Tongue (tissue), 2 donors: ENCODE measurements around the gene DPY19L3. TPM values are rescaled to one million over a fixed set of nuclear protein-coding genes. Genes with fewer than 3 reads are reported as not detected.

Source experiments
- DNase-seq: peaks from one replicate; pipeline ENCODE4 v3.0.0-alpha.2; 2015
- total RNA-seq: library from RNA; depleted of rRNA; stranded (reverse); fragments of >200 nt; gene quantifications from one replicate; pipeline ENCODE4 v1.2.3, GENCODE V29; 2014

The DPY19L3 gene
- total RNA-seq, 1 donor from 2014 or later, result 35.3 TPM

DNA sequence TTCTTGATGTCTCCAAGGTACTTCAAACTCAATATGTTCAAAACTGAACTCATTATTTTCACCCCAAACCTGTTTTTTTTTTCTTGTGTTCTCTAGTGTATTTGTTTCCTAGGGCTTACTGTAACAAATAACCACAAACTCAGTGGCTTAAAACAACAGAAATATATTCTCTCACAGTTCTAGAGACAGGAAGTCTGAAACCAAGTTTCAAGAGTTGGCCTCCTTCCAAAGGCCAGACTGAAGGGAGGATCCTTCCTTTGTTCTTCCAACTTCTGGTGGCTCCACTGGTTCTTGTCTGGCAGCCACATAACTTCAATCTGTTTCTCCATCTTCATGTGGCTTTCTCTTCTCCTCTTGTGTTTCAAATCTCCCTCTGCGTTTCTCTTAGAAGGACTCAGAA lies 113.5 kb downstream of the DPY19L3 start:
- DNase-seq, result no peak

DNA sequence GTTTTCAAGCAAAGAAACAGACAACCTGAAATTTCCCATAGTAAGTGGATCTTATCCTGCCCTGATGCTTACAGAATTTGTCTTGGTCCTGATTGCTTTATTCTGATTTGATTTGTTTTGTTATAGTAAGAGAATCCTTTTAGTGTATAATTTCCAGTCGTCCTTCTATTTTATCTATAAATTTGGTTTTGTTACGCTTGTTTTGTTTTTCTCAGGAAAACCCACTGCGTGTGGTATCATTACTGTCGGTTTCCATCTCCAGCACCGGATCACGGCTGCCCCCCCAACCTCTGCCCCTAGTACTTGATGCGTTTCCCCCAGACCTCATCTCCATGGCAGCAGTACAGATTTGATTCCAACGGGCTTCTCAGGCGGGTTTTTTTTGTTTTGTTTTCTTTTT lies 117.4 kb downstream of the DPY19L3 start:
- no peak for DNase-seq

DNA sequence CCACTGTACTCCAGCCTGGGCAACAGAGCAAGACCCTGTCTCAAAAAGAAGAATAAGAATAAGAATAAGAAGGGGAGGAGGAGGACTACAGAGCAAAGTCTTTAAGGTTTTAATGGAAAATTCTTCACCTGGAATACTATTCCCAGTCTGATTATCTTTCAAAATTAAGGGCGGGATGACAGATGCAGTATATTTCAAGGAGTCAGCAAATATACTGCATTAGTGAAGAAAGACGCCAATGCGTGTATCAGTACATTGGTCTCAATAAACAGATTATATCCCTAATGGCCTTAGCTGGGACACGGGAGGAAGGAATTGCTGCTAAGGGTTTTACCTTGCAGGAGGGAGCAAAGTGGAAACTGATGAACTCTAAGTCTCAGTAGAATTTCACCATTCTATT lies 121.3 kb downstream of the DPY19L3 start:
- DNase-seq, result no peak

GRCh38 chr19:32530773-32531172 lies 125.2 kb downstream of the DPY19L3 start:
- DNase-seq, result no peak

DNA sequence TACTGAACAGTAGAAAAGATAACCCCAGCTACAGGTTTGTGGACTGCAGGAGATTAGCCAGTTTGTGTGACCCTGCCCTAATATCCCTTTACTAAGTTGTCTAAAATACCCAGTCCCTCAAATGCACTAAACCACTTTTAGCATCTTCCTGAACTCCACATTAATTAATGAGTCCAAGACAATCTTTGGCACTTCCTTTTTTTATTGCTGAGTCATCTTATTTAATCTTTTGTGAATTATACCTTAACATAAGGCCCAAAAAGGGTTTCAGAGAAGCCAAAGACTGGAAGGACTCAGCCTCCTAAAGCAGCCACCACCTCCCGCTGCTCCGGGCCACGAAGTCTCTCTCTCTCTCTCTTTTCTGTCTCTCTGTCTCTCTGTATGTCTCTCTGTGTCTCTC lies 126.7 kb downstream of the DPY19L3 start:
- no peak for DNase-seq

Other genes starting within 250 kb of the DPY19L3 start
- gene ZNF507, start 60.2 kb upstream of the DPY19L3 start, total RNA-seq, result 29.4 TPM
- 91.8 TPM for gene PDCD5, start 175.4 kb downstream of the DPY19L3 start, total RNA-seq